VCaP (cell line): ENCODE measurements around the gene PIK3CA.
"Not testable (repeated sequence)": the region's sequence is repeated elsewhere in the genome, so short reads cannot be mapped to it uniquely, and the experiment has no call there.

Source experiments
- H3K27ac ChIP-seq: fragments of 450-650 bp; 2 replicates; pipeline ENCODE4 v1.5.1; 2017
- CTCF ChIP-seq: fragments of 450-650 bp; conservative IDR thresholded peaks from 2 replicates; pipeline ENCODE4 v1.5.1; 2017; ENCODE audit warnings: mild to moderate bottlenecking, moderate library complexity

Gene PIK3CA

GRCh38 chr3:179258820-179259219 is 110.7 kb downstream of the PIK3CA start:
- H3K27ac ChIP-seq: no peak overlapping the region
- no peak for TF ChIP-seq CTCF

- H3K27ac ChIP-seq: not testable (repeated sequence)
Observed at GRCh38 chr3:179259959-179260756, 112.0 kb downstream of the PIK3CA start.

GRCh38 chr3:179260949-179261765 is 113.0 kb downstream of the PIK3CA start:
- no peak for TF ChIP-seq CTCF
- peak overlapping the region; percentile 60 for H3K27ac ChIP-seq

- no peak for TF ChIP-seq CTCF
- no peak overlapping the region for H3K27ac ChIP-seq
Observed at GRCh38 chr3:179263134-179263533, 115.0 kb downstream of the PIK3CA start.

GRCh38 chr3:179264449-179264848 is 116.3 kb downstream of the PIK3CA start:
- H3K27ac ChIP-seq: no peak overlapping the region
- TF ChIP-seq CTCF: no peak

GRCh38 chr3:179265092-179265491 is 116.9 kb downstream of the PIK3CA start:
- TF ChIP-seq CTCF: no peak
- H3K27ac ChIP-seq: no peak overlapping the region

GRCh38 chr3:179265875-179266274 is 117.7 kb downstream of the PIK3CA start:
- no peak for TF ChIP-seq CTCF
- no peak overlapping the region for H3K27ac ChIP-seq
